B cell (primary cell): Measurements from ENCODE around the gene APLP2. TPM values are rescaled to one million over a fixed set of nuclear protein-coding genes. Genes with fewer than 3 reads are reported as not detected.
"Not testable (repeated sequence)": the region's sequence is repeated elsewhere in the genome, so short reads cannot be mapped to it uniquely, and the experiment has no call there.

Experiments
- ATAC-seq: fragments of 200-7000 bp; cut with Tn5 transposase; one replicate; pipeline ENCODE4 v1.10.0; 2021; ENCODE audit warnings: low read depth, mild to moderate bottlenecking, moderate number of reproducible peaks, moderate library complexity
- CTCF ChIA-PET: fragments of 350-600 bp; sonication (Branson Sonifier 250); formaldehyde crosslinking; loops from one replicate; lab custom pipeline; 2021; ENCODE audit warnings: antibody characterized with exemption, inconsistent platforms; lab: Charles Lee
- POLR2A ChIA-PET: fragments of 350-600 bp; sonication (Branson Sonifier 250); formaldehyde crosslinking; loops from one replicate; lab custom pipeline; 2021; ENCODE audit warnings: antibody characterized with exemption; lab: Charles Lee
- DNase-seq: peaks from one replicate; pipeline ENCODE4 v3.0.0; 2013
- H2AFZ ChIP-seq: 2 replicates; pipeline ENCODE4 v1.6.1; 2012; ENCODE audit warnings: mild to moderate bottlenecking, low read depth, low read length; ENCODE audit not compliant: insufficient read depth, poor library complexity, severe bottlenecking
- H3K27ac ChIP-seq, 2 donors: 1 replicate in 1 of 2; 2 replicates in 1 of 2; pipeline ENCODE4 v1.5.1; 2012 to 2013; ENCODE audit warnings: low read length in 2 of 2, mild to moderate bottlenecking in 2 of 2, moderate library complexity in 1 of 2
- H3K27me3 ChIP-seq, 4 experiments: fragments of 200-600 bp in 1 of 4; sonication (generic) in 1 of 4; replicated peaks in 1 of 4; 1 replicate in 2 of 4; 2 replicates in 2 of 4; pipeline versions ENCODE4 v1.6.1 to v1.7.0; 2013 to 2016; ENCODE audit warnings: low read length in 3 of 4, mild to moderate bottlenecking in 2 of 4, mixed read lengths in 1 of 4, moderate library complexity in 1 of 4; ENCODE audit not compliant: insufficient read depth in 4 of 4, control insufficient read depth in 3 of 4; ENCODE audit errors: control extremely low read depth in 1 of 4
- H3K36me3 ChIP-seq, 2 experiments: replicated peaks in 1 of 2; 1 replicate in 1 of 2; 2 replicates in 1 of 2; pipeline versions ENCODE4 v1.6.1 to v1.7.1; 2013; ENCODE audit warnings: low read length in 1 of 2; ENCODE audit not compliant: insufficient read depth in 2 of 2, control insufficient read depth in 1 of 2; ENCODE audit errors: control extremely low read depth in 1 of 2, extremely low read depth in 1 of 2
- H3K4me1 ChIP-seq, 2 donors: fragments of 200-600 bp in 1 of 2; sonication (generic) in 1 of 2; 1 replicate in 1 of 2; 2 replicates in 1 of 2; pipeline versions ENCODE4 v1.5.1 to v1.6.1; 2013 to 2017; ENCODE audit warnings: low read length in 2 of 2; ENCODE audit not compliant: control insufficient read depth in 2 of 2, insufficient read depth in 2 of 2
- H3K4me2 ChIP-seq: replicated peaks from 2 replicates; pipeline ENCODE3; 2012; ENCODE audit warnings: mild to moderate bottlenecking, low read depth, low read length; ENCODE audit not compliant: poor library complexity, severe bottlenecking
- H3K4me3 ChIP-seq, 5 experiments: fragments of 200-600 bp in 1 of 5; sonication (generic) in 1 of 5; 1 replicate in 3 of 5; 2 replicates in 2 of 5; pipeline versions ENCODE4 v1.5.1 to v1.7.0; 2011 to 2016; ENCODE audit warnings: low read length in 4 of 5, mild to moderate bottlenecking in 4 of 5, low read depth in 2 of 5, control low read depth in 1 of 5, moderate library complexity in 1 of 5; ENCODE audit not compliant: insufficient read depth in 1 of 5; ENCODE audit errors: control extremely low read depth in 1 of 5, extremely low read depth in 1 of 5
- H3K79me2 ChIP-seq: fragments of 200-600 bp; sonication (generic); one replicate; pipeline ENCODE4 v1.6.0; 2016; ENCODE audit warnings: low read length; ENCODE audit not compliant: control insufficient read depth, insufficient read depth
- H3K9ac ChIP-seq: fragments of 200-600 bp; sonication (generic); 2 replicates; pipeline ENCODE4 v1.6.1; 2017; ENCODE audit warnings: mild to moderate bottlenecking, low read length, moderate library complexity
- H3K9me3 ChIP-seq, 3 donors: one replicate each; pipeline versions ENCODE4 v1.6.1 to v1.7.1; 2013; ENCODE audit warnings: low read length in 2 of 3; ENCODE audit not compliant: control insufficient read depth in 2 of 3, insufficient read depth in 1 of 3; ENCODE audit errors: control extremely low read depth in 1 of 3
- H4K20me1 ChIP-seq: 2 replicates; pipeline ENCODE4 v1.6.0; 2012; ENCODE audit warnings: mild to moderate bottlenecking, low read length; ENCODE audit not compliant: insufficient read depth, control insufficient read depth, poor library complexity, severe bottlenecking
- H3K27ac Mint-ChIP-seq: one replicate; pipeline ENCODE4 v1.8.0; 2021; ENCODE audit warnings: mixed read lengths
- H3K27me3 Mint-ChIP-seq: one replicate; pipeline ENCODE4 v1.8.0; 2021; ENCODE audit warnings: mixed read lengths
- H3K4me1 Mint-ChIP-seq: one replicate; pipeline ENCODE4 v1.8.0; 2021; ENCODE audit warnings: mixed read lengths
- H3K4me3 Mint-ChIP-seq: one replicate; pipeline ENCODE4 v1.8.0; 2021; ENCODE audit warnings: mixed read lengths
- H3K9me3 Mint-ChIP-seq: one replicate; pipeline ENCODE4 v1.8.0; 2022; ENCODE audit warnings: mixed read lengths; ENCODE audit not compliant: insufficient read depth
- EZH2 ChIP-seq: IDR thresholded peaks from 2 replicates; pipeline ENCODE4 v1.6.1; 2012; ENCODE audit warnings: borderline replicate concordance, low read depth, mild to moderate bottlenecking, moderate library complexity, low read length; ENCODE audit not compliant: insufficient read depth, poor library complexity, severe bottlenecking
- WGBS: methylation state at CpG from one replicate; pipeline ENCODE4 v1.1.5; 2013; ENCODE audit warnings: missing lambda C conversion rate; ENCODE audit not compliant: insufficient coverage; 5-methylcytosine and 5-hydroxymethylcytosine counted together
- intact Hi-C: fragments of 100-400 bp; cut with micrococcal nuclease; formaldehyde crosslinking; loops from one replicate; pipeline ENCODE4 v1.10.0; 2022
- polyA plus RNA-seq: library from polyadenylated mRNA; depleted of rRNA; stranded (reverse); fragments of >200 nt; gene quantifications from 2 replicates; pipeline ENCODE4 v1.2.3, GENCODE V29; 2012
- total RNA-seq, 2 donors: library from RNA; stranded (reverse); fragments of 120-200 nt in 1 of 2; gene quantifications; 1 replicate in 1 of 2; 2 replicates in 1 of 2; pipeline versions ENCODE4 v1.2.3 to v1.2.4, GENCODE V29; 2013 to 2022
- TF ChIP-seq, protein P1 (sequence below): fragments of 200-600 bp; IDR thresholded peaks from one replicate; pipeline ENCODE4 v1.8.0; 2022; ENCODE audit warnings: antibody characterized with exemption, mild to moderate bottlenecking

Gene APLP2
- total and polyA plus RNA-seq, 2 donors (not counting 1 experiment from before 2014, with no cell fraction given) = 84.2 to 102 TPM

DNA sequence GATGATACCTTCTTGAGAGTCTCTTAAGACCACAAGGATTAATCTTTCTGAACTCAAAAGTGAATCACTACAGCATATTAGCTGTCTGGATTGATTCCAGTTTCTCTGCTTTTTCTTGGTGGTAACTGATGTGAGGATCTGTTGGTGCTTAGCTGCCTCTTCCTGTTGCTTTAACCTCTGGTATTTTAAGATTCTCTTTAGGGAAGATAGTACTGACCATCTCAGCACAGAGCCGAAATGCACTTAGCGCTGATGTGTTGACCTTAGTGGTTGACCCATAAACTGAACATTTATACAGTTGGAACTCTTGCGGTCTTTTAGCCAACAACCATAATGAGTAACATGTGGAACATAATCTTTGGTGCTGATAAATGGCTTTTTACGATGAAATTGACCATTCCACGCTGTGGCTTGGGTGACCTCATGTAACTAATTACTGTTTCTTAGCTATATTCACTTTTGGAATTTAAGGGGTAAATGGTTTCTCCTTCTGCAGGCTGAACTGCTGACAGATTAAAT is 33.7 kb downstream of the APLP2 start:
- Histone ChIP-seq H2AFZ (no peak overlapping the region), H3K79me2 (peaks cover 83% of the 10 kb centered on the region), H3K4me3 (no peak overlapping the region), H3K4me2 (no peak overlapping the region), H3K9ac (no peak overlapping the region), H4K20me1 (peaks cover 54% of the 10 kb centered on the region), H3K27me3 (no peaks in the 10 kb centered on the region), H3K27ac (no peak overlapping the region), H3K4me1 (peaks cover 0 to 3% of the 10 kb centered on the region in 2 donors), H3K36me3 (no peaks in the 10 kb centered on the region), H3K9me3 (no peaks in the 10 kb centered on the region)
- Mint-ChIP-seq H3K4me1 (peaks cover 40% of the 10 kb centered on the region), H3K9me3 (no peaks in the 10 kb centered on the region), H3K27me3 (no peaks in the 10 kb centered on the region), H3K4me3 (no peak overlapping the region), H3K27ac (no peak overlapping the region)
- intact Hi-C loops = no loop called here
- no peak for ATAC-seq
- ChIA-PET POLR2A (no interaction called here), CTCF (no interaction called here)
- TF ChIP-seq EZH2 = no peak
- TF ChIP-seq, protein P1, sequence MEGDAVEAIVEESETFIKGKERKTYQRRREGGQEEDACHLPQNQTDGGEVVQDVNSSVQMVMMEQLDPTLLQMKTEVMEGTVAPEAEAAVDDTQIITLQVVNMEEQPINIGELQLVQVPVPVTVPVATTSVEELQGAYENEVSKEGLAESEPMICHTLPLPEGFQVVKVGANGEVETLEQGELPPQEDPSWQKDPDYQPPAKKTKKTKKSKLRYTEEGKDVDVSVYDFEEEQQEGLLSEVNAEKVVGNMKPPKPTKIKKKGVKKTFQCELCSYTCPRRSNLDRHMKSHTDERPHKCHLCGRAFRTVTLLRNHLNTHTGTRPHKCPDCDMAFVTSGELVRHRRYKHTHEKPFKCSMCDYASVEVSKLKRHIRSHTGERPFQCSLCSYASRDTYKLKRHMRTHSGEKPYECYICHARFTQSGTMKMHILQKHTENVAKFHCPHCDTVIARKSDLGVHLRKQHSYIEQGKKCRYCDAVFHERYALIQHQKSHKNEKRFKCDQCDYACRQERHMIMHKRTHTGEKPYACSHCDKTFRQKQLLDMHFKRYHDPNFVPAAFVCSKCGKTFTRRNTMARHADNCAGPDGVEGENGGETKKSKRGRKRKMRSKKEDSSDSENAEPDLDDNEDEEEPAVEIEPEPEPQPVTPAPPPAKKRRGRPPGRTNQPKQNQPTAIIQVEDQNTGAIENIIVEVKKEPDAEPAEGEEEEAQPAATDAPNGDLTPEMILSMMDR = no peak
- no peak for DNase-seq
- WGBS = 83% methylated on average over 1 of the region's 5 CpGs

DNA sequence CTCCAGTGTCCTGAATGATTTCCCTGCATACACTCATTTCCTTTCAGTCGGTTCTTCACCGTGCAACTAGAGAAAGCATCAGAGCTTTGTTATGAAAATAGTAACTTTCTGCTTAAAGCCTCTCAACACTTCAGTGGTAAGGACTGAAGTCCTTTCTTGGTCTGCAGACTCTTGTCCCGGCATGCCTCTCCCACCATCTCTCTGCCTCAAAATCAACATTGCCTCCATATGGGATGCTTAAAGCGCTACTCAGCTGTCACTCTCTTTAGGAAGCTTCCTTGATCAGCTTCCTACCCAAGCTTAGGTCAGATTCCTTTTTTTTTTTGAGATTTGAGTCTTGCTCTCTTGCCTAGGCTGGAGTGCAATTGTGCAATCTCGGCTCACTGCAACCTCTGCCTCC is 36.7 kb downstream of the APLP2 start:
- no peak for TF ChIP-seq EZH2
- TF ChIP-seq, protein P1 = no peak
- intact Hi-C loops = no loop called here
- Histone ChIP-seq H2AFZ (no peak overlapping the region), H3K9ac (no peak overlapping the region), H3K9me3 (no peaks in the 10 kb centered on the region), H4K20me1 (peaks cover 39% of the 10 kb centered on the region), H3K79me2 (peaks cover 75% of the 10 kb centered on the region), H3K27ac (no peak overlapping the region), H3K4me1 (peaks cover 0 to 3% of the 10 kb centered on the region in 2 donors), H3K36me3 (peaks cover 0 to 16% of the 10 kb centered on the region in 2 experiments), H3K4me2 (no peak overlapping the region), H3K27me3 (no peaks in the 10 kb centered on the region), H3K4me3 (no peak overlapping the region)
- WGBS = 90% methylated on average over 4 of the region's 5 CpGs
- no peak for ATAC-seq
- POLR2A ChIA-PET = no interaction called here
- Mint-ChIP-seq H3K27me3 (no peaks in the 10 kb centered on the region), H3K4me3 (no peak overlapping the region), H3K9me3 (no peaks in the 10 kb centered on the region), H3K27ac (no peak overlapping the region), H3K4me1 (peaks cover 30% of the 10 kb centered on the region)
- DNase-seq = no peak
- CTCF ChIA-PET = interaction anchor here (0.5 kb wide), 1 partner anchor 88 kb away, joined by 3 read pairs; no protein-coding TSS in a partner anchor

DNA sequence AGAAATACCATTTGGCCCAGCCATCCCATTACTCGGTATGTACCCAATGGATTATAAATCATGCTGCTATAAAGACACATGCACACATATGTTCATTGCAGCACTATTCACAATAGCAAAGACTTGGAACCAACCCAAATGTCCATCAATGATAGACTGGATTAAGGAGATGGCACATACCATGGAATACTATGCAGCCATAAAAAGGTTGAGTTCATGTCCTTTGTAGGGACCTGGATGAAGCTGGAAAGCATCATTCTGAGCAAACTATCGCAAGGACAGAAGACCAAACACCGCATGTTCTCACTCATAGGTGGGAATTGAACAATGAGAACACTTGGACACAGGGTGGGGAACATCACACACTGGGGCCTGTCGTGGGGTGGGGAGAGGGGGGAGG is 39.0 kb downstream of the APLP2 start:
- H3K27ac Mint-ChIP-seq, H3K4me3 Mint-ChIP-seq, H3K9me3 ChIP-seq, H3K9me3 Mint-ChIP-seq, H2AFZ ChIP-seq, H3K9ac ChIP-seq, H3K27me3 Mint-ChIP-seq, intact Hi-C loops, H3K27ac ChIP-seq, H3K4me1 ChIP-seq, H3K4me2 ChIP-seq, H3K4me3 ChIP-seq, H3K27me3 ChIP-seq, CTCF ChIA-PET, DNase-seq, ATAC-seq, POLR2A ChIA-PET: not testable (repeated sequence)
- peaks cover 0 to 35% of the 10 kb centered on the region in 2 experiments for H3K36me3 ChIP-seq
- H4K20me1 ChIP-seq = peaks cover 20% of the 10 kb centered on the region
- peaks cover 65% of the 10 kb centered on the region for H3K79me2 ChIP-seq
- peaks cover 14% of the 10 kb centered on the region for H3K4me1 Mint-ChIP-seq
- no CpG with 5 or more reads among the region's 4 CpGs for WGBS
